SK-N-SH treated with all-trans-retinoic acid at 6 μM for 48 hours (cell line): Measurements from ENCODE around the gene HRNR.
"Not testable (repeated sequence)": the region's sequence is repeated elsewhere in the genome, so short reads cannot be mapped to it uniquely, and the experiment has no call there.

Experiments
- CSRNP3 ChIP-seq: fragments of 250-450 bp; sonication (Bioruptor Pico); IDR thresholded peaks from 2 replicates; pipeline ENCODE4 v1.5.1; 2021; ENCODE audit warnings: mild to moderate bottlenecking, moderate library complexity
- ISL1 ChIP-seq: fragments of 250-450 bp; sonication (Bioruptor Pico); IDR thresholded peaks from 2 replicates; pipeline ENCODE4 v2.1.2; 2022; ENCODE audit warnings: mild to moderate bottlenecking, moderate library complexity
- POU6F1 ChIP-seq: fragments of 250-450 bp; sonication (Bioruptor Pico); IDR thresholded peaks from 2 replicates; pipeline ENCODE4 v1.8.0; 2021; ENCODE audit warnings: low read depth, mild to moderate bottlenecking, moderate library complexity, borderline replicate concordance
- TSHZ2 ChIP-seq: fragments of 250-450 bp; sonication (Bioruptor Pico); IDR thresholded peaks from 2 replicates; pipeline ENCODE4 v1.5.0; 2020; ENCODE audit warnings: mild to moderate bottlenecking, moderate library complexity
- ZC3H10 ChIP-seq: fragments of 250-450 bp; sonication (Bioruptor Pico); IDR thresholded peaks from 2 replicates; pipeline ENCODE4 v1.5.1; 2021; ENCODE audit warnings: mild to moderate bottlenecking, moderate library complexity
- ZNF565 ChIP-seq: fragments of 450-650 bp; formaldehyde crosslinking; conservative IDR thresholded peaks from 2 replicates; pipeline ENCODE4 v1.5.0; 2020; ENCODE audit warnings: low read depth, mild to moderate bottlenecking, moderate library complexity

GRCh38 chr1:152214911-152215310 lies 9.1 kb downstream of the HRNR start:
- TF ChIP-seq ZC3H10 (CRISPR knock-in tag); POU6F1 (CRISPR knock-in tag); ISL1; ZNF565; CSRNP3 (CRISPR knock-in tag); TSHZ2 (CRISPR knock-in tag): not testable (repeated sequence)
